Embryonic facial prominence (tissue), 1 donor: ENCODE data around the gene ITPKC.
"Not testable (repeated sequence)": the region's sequence is repeated elsewhere in the genome, so short reads cannot be mapped to it uniquely, and the experiment has no call there.

Experiments
- DNase-seq: peaks from one replicate; pipeline ENCODE4 v3.0.0-alpha.2; 2016; ENCODE audit errors: extremely low spot score

The ITPKC gene

DNA sequence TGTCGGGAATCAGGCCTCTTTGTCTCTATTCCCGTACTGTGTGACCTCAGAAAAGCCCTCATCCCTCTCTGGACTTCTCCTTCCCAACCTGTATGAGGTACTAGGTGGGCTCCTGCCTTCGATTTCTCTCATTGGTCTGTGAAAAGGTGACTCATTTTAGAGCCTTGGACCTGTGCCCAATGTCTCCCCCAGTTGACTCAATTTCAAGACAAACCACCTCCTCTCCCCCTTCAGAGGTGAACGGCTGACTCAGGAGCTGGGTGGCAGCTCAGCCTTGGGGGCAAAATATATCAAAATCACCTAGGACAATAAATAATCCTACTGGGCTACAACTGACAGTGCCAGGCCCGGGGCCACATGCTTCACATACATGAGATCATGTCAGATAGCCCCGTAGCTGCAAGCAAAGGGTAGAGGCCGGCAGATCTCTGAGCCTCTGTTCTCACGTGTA lies 856 bp upstream of the ITPKC start:
- DNase-seq: no peak

DNA sequence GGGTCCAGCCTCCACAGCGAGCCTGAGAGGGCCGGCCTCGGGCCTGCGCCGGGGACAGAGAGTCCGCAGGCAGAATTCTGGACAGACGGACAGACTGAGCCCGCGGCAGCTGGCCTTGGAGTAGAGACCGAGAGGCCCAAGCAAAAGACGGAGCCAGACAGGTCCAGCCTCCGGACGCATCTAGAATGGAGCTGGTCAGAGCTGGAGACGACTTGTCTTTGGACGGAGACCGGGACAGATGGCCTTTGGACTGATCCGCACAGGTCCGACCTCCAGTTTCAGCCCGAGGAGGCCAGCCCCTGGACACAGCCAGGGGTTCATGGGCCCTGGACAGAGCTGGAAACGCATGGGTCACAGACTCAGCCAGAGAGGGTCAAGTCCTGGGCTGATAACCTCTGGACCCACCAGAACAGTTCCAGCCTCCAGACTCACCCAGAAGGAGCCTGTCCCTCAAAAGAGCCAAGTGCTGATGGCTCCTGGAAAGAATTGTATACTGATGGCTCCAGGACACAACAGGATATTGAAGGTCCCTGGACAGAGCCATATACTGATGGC lies 490 bp downstream of the ITPKC start:
- DNase-seq: no peak

DNA sequence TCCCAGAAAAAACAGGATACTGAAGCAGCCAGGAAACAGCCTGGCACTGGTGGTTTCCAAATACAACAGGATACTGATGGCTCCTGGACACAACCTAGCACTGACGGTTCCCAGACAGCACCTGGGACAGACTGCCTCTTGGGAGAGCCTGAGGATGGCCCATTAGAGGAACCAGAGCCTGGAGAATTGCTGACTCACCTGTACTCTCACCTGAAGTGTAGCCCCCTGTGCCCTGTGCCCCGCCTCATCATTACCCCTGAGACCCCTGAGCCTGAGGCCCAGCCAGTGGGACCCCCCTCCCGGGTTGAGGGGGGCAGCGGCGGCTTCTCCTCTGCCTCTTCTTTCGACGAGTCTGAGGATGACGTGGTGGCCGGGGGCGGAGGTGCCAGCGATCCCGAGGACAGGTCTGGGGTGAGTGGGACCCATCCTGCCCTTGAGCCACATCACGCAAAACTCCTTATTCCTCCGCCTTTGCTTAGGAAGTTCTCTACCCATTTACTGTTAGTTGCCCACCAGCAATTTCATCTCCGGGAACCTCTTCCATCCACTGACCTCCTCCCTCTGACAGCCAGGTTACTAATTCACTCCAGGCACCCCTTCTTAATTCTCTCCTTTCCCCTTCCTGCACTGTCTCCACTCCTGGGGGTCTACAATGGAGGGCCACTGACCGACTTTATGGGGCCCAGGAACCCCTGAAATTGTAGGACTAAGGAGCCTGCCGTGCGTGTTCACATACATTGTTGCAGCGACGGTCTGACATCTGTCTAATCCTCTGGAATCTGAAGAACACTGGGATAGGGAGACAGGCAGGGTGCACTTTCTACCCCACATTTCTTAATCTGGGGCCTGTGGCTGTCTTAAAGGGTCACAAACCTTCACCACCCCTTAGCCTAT lies 1.2 kb downstream of the ITPKC start:
- DNase-seq: no peak

DNA sequence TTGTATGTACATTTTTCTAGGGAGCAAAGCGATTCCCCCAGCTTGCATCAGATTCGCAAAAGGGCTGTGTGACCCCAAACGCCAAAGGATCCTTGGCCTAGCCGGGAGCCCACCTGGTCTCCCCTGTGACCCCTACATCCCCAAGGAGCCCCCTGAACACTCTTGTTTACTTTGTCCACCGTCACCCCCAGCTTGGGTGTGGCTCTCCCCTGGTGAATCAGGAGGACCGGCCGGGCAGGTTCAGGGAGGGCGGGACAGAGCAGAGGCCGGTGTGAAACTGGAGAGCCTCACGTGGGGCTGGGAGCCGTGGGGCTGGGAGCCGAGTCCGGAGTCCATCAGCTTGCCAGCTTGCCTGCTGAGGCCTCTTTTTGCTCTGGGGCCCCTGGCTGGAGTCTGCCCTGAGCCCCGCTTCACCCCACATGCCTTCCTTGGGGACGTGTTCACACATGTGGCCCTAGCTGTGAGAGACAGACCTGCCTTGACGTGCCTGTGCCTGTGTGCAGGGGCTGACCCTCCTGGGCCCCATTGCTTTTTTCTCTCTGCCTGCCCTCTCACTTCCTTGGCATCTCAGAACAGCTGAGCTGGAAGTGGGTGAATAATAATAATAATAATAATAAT lies 2.0 kb downstream of the ITPKC start:
- no peak for DNase-seq

DNA sequence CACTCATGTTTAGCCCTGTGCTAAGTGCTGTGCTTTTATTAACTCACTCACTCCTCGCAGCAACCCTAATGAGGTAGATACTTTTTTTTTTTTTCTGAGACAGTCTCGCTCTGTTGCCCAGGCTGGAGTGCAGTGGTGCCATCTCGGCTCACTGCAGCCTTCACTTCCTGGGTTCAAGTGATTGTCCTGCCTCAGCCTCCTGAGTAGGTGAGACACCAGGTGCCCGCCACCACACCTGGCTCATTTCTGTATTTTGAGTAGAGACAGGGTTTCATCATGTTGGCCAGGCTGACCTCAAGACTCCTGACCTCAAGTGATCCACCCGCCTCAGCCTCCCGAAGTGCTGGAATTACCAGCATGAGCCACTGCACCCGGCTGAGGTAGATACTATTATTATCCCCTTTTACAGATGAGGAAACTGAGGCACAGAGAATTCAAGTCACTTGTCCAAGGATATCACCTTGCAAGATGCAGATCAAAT lies 2.5 kb downstream of the ITPKC start:
- DNase-seq: no peak

DNA sequence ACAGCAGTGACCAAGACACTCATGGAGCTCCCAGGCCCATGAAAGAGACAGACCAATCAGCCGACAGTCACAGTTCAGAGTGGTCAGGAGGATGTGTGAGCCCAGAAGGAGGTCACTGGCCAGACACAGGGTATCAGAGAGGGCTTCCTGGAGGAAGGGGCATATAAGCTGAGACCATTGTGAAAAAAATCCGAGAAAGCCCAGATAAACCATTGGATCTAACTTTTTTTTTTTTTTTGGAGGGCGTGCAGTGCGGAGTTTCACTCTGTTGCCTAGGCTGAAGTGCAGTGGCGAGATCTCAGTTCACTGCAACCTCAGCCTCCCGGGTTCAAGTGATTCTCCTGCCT lies 4.2 kb downstream of the ITPKC start:
- no peak for DNase-seq

DNA sequence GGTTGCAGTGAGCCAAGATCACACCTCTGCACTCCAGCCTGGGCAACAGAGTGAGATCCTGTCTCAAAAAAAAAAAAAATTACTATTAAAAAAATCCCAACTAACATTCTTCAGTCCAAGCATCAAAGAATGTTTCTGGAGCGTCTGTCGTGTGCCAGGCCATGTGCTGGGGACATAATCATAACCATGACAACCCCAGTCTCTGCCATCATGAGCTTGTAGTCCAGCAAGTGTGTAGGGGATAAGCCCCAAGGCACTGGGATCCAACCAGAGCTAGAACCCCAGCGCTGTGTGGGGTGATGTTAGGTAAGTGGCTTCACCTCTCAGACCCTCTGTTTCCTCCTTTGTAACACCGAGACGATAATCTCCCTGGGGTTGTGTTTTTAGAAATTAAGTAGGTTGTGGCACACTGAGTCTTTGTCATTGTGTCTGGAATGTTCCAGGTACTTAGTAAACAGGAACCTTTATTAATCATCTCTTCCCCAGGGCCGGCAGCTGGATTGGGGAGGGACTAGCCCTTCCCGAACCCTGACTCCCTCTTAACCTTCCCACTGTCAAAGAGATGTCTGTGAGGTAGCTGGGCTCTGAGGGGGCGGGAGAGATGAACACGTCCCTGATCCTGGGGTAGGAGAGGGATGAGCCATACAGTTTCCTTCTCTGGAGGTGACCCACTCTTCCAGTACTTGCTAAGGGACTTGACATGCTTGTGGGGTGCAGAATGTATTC lies 5.2 kb downstream of the ITPKC start:
- no peak for DNase-seq

DNA sequence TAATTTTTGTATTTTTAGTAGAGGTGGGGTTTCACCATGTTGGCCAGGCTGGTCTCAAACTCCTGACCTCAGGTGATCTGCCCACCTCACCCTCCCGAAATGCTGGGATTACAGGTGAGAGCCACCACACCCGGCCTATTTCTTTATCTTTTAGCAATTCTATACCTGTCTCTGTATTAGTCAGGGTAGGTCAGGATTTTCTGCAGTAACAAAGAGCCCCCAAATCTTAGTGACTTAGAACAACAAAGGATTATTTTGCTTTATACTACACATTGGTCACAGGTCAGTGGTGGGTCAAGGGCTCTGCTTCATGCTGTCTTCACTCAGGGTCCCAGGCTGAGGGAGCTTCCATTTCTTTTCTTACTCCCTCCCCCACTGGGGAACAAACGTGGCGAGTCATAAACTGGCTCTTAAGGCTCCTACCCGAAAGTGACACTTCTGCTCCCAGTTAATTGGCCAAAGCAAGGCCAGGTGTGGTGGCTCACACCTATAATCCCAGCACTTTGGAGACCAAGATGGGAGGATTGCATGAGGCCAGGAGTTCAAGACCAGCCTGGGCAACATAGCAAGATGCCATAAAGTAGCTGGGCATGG lies 6.8 kb downstream of the ITPKC start:
- DNase-seq: no peak

DNA sequence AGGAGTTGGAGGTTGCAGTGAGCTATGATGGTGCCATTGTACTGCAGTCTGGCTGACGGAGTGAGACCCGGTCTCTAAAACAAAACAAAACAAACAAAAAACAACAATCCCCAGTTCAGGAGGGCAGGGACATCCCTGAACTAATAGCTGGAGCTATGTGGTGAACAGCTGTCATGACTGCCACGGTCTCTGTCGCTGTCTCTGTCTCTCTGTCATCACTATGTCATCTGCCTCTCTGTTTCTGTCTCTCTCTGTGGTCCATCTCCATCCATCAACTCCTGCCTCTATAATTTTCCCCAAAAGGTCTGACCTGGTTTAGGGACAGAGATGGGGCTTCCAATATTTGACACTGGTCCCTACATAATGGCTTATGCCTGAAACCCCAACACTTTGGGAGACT lies 7.4 kb downstream of the ITPKC start:
- no peak for DNase-seq

DNA sequence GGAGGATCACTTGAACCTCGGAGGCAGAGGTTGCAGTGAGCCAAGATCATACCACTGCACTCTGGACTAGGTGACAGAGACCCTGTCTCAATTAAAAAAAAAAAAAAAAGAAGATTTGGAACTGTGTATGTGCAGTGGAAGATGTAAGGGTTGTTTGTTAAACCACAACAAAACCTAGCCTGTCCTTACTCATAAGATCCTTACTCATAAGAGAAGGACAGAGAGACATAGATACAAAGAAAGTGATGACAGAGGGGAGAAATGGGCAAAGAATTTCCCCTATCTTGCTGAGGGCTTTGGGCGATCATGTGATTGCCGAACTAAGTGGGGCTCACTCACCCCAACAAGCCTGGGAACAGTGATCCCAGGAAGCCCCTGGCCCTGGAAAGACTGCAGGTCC lies 7.9 kb downstream of the ITPKC start:
- DNase-seq: no peak

DNA sequence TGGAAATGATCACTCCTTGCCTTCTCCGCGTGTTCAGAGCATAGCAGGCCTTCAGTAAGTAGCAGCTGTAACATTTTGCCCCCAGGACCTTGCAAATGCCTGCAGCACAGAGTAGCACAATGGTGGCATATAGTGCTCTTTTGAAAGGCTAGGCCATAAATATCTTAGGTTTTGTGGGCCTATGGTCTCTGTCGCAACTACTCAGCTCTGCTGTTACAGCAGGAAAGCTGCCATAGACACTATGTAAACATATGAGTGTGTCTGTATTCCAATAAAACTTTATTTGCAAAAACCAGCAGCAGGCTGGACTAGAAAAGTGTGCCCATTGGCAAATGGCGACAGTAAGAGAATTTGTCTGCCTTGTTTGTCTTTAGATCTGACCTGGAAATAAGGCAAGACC lies 9.4 kb downstream of the ITPKC start:
- no peak for DNase-seq

DNA sequence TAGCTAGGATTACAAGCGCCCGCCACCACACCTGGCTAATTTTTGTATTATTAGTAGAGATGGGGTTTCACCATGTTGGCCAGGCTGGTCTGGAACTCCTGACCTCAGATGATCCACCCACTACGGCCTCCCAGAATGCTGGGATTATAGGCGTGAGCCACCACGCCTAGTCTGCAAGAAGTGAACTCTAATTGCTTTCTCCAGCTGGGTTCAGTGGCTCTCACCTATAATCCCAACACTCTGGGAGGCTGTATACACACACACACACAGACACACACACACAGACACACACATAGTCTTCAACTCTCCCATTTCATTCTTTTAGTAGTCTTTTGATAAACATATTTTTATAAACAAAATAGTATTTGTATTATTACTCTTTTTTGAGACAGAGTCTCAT lies 13.2 kb downstream of the ITPKC start:
- not testable (repeated sequence) for DNase-seq

DNA sequence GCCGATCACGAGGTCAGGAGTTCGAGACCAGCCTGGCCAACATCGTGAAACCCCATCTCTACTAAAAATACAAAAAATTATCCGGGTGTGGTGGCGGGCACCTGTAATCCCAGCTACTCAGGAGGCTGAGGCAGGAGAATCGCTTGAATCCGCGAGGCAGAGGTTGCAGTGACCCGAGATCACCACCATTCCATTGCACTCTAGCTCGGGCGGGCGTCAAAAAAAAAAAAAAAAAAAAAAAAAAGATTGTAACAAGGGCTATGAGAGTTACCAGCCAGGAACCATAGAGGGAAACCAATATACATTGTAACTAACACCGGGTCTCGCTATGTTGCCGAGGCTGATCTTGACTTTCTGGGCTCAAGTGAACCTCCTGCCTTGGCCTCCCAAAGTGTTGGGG lies 15.4 kb downstream of the ITPKC start:
- not testable (repeated sequence) for DNase-seq

DNA sequence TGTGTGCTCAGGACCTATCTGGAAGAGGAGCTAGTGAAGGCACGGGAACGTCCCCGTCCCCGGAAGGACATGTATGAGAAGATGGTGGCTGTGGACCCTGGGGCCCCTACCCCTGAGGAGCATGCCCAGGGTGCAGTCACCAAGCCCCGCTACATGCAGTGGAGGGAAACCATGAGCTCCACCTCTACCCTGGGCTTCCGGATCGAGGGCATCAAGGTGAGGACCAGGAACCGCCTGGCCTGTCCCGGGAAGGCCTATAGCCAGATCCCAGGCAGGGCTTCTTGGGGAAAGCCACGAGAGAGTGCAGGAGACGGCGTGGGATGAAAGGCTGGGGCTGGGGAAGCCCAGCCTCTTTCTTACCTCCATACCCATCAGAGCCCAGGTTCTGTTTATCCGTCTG lies 16.2 kb downstream of the ITPKC start:
- no peak for DNase-seq

DNA sequence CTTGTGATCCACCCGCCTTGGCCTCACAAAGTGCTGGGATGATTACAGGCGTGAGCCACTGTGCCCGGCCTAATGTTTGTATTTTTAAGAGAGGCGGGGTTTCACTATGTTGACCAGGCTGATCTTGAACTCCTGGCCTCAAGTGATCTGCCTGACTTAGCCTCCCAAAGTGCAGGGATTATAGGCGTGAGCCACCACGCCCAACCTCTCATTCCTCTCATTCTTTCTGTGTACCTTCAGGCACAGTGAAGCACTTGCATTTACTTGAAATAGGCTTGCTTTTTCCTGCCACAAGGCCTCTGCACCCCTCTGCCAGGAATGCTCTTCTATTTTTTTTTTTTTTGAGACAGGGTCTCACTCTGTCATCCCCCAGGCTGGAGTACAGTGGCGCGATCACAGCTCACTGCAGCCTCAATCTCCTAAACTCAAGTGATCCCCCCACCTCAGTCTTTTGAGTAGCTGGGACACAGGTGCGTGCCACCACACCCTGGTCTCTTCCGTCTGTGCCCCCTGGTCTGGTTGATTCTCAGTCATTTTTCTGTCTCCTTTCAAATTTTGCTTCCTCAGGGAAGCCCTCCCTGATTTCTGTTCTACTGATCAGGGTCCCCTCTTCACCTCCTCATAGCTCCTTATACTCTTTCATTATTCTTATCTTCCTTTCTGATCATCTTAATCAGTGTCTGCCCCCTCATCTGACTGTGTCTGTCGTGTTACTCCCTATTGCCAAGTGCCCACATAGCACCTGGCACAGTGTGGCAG lies 18.3 kb downstream of the ITPKC start:
- no peak for DNase-seq

DNA sequence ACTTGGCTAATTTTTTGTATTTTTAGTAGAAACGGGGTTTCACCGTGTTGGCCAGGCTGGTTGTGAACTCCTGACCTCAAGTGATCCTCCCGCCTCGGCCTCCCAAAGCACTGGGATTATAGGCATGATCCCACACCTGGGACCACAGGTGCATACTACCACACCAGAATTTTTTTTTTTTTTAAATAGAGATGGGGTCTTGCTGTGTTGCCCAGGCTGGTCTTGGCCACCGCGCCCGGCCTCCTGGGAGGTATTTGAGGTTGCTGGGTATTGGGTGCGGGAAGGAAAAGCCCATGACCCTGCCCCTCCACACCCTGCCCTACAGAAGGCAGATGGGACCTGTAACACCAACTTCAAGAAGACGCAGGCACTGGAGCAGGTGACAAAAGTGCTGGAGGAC lies 19.7 kb downstream of the ITPKC start:
- DNase-seq: no peak

DNA sequence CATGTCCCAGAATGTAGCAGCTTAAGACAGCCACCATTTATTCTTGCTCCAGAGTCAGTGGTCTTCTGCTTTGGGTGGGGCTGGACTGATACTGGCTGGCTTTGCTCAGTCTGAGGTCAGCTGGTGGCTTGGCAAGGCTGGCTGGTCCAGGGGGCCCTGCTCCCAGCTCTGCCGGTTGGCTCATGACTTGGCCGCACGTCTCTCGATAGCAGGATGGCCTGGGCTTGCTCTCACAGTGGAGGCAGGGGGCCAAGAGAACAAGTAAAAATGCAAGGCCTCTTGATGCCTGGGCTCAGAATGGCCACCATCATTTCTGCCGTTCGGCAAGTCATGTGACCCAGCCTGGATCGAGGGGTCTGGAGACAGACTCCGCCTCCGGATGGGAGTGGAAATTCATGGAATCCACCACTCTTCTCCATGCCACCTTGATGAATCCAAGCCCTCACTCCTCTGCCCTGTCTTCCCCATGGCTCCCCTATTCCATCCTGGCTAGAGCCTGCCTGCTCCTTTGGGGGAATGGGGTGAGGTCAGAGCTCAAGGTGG lies 20.3 kb downstream of the ITPKC start:
- no peak for DNase-seq

DNA sequence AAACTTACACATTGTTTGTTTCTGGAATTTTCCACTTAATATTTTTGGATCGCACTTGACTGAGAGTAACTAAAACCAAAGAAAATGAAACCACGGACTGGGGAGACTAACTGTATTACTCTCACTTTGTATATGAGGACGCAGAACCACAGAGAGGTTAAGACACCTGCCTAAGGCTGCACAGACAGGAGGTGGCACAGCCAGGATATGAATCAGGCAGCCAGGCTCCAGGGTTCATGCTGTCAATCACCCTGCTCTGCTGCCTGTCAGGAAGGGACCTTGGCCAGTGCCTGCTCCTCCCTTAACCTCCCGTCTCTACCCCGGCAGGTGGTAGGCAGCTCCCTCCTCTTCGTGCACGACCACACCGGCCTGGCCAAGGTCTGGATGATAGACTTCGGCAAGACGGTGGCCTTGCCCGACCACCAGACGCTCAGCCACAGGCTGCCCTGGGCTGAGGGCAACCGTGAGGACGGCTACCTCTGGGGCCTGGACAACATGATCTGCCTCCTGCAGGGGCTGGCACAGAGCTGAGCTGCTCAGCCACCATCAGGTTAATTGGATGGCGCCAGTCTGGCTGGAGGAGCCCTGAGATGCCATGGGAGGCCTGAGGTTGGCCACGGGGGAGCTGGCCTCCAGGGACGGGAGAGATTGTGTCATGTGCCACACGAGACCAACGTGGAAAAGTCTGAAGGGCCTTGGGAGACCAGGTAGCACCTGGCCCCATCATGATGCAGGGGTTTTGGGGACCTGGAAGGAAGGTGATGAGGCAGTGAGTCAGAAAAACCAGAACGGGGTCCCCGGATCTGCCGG lies 22.3 kb downstream of the ITPKC start:
- no peak for DNase-seq

DNA sequence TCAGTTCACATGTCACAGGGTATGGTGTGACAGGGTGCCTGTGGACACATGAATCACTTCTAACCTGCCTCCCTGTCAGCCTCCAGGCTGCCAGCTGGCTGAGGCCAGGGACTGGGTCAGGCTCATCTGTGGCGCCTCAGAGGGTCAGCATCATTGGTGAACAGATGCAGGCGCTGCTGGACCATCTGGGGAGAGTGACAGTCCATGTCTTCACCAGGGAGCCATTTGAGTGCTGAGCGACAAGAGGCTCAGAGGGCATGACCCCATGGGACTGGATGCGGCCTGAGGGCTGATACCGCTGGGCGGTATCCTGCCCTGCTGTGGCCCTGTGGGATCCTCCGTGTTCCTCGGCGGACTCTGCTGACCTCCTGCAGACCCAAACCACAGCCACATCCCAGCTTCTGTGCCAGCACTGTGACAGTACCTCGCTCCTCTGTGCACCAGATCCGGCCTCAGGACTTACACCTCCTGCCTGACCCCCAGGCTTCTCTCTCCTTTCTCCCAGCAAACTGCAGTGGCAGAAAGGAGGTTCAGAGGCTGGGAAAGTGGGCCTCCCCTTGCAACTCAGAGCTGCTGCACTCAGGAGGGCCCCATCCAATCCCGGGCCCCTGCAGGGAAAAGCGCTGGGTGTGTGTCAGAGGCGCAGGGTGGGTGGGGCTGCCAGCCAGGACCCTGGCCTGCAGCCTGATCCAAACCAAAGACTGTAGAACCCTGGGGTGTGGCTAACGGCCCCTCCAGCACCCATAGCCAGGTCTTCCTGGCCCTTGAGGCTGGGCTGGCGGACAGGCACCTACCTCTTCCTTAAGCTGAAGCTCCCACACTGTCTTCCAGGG lies 23.2 kb downstream of the ITPKC start:
- DNase-seq: no peak
